GM10248 (cell line): Measurements from ENCODE around the gene SORBS2.

ENCODE experiments used
- CTCF ChIA-PET: fragments of 300-600 bp; sonication (Branson Sonifier 250); formaldehyde crosslinking; extraction: SDS; loops from one replicate; lab custom pipeline; 2021; ENCODE audit warnings: antibody characterized with exemption; lab: Yijun Ruan, JAX
- POLR2A ChIA-PET: fragments of 350-650 bp; sonication (Branson Sonifier 250); formaldehyde crosslinking; extraction: SDS; loops from one replicate; lab custom pipeline; 2020; ENCODE audit warnings: antibody characterized with exemption; lab: Yijun Ruan, JAX
- DNase-seq: peaks from one replicate; pipeline ENCODE4 v3.0.0; 2012; ENCODE audit errors: extremely low spot score
- TF ChIP-seq, protein P1 (sequence below): IDR thresholded peaks from 2 replicates; pipeline ENCODE4 v1.5.1; 2012; ENCODE audit warnings: mild to moderate bottlenecking, low read depth; ENCODE audit errors: extremely low read depth, missing control alignments, control extremely low read depth

Gene SORBS2

DNA sequence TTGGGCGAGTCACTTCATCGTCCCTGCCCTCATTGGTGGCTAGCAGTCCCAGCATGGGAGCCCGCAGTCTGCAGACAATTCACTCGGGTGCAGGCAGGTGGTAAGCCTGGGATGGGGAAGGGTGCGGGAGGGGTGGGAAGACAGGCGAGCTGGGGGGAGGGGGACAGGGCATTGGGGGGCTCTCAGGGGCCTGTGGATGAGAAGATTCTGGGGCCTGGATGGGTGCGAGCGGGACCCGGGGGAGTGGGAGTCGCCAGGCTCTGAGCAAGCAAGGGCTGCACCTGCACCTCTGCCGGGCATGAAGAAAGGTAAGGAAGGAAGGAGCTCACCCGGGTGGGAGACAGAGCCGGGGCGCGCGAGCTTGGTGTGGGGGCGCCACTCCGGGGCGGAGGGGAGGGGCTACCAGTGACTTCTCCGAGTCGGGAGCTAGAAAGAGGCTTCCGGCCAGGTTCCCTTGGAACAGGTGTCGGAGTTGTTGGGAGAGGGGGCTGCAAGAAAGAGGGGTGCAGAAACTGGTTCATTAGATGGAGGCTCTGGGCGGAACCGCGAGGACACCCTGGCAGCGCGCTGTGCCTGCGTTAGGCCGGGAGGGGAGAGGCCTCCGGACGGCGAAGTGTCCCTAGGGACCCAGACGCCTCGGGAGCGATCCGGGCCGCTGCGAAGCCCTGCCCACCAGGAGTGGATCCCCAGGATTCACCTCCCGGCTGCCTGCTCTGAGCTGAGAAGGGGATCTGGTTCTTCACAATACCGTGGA, 173.3 kb downstream of the SORBS2 start:
- no peak for DNase-seq
- ChIA-PET POLR2A (no interaction called here), CTCF (interaction anchor here (1.6 to 9.4 kb wide), 4 partner anchors 13 to 398 kb away, joined by 5 to 88 read pairs (median 23); no protein-coding TSS in a partner anchor)
- TF ChIP-seq, protein P1, sequence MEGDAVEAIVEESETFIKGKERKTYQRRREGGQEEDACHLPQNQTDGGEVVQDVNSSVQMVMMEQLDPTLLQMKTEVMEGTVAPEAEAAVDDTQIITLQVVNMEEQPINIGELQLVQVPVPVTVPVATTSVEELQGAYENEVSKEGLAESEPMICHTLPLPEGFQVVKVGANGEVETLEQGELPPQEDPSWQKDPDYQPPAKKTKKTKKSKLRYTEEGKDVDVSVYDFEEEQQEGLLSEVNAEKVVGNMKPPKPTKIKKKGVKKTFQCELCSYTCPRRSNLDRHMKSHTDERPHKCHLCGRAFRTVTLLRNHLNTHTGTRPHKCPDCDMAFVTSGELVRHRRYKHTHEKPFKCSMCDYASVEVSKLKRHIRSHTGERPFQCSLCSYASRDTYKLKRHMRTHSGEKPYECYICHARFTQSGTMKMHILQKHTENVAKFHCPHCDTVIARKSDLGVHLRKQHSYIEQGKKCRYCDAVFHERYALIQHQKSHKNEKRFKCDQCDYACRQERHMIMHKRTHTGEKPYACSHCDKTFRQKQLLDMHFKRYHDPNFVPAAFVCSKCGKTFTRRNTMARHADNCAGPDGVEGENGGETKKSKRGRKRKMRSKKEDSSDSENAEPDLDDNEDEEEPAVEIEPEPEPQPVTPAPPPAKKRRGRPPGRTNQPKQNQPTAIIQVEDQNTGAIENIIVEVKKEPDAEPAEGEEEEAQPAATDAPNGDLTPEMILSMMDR = no peak

DNA sequence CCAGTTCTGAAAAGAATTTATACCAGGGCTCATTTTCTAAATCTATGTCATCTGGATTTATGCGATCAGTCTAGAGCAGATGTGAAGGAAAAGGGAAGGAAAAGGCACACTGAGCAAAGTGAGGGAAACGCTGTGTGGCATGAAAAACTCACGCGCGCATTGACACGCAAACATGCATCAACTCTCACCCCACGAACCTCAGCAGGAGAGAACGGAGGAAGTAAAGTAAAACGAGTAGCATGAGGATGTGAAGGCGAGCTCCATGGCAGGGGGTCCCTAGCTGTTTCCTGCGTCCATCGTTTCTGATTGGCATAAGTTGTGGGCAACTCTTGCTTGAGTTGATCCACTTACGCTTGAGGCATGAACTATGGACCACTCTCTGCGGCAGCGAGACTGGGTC, 173.9 kb downstream of the SORBS2 start:
- no peak for DNase-seq
- TF ChIP-seq, protein P1 = no peak
- ChIA-PET POLR2A (no interaction called here), CTCF (interaction anchor here (9.4 kb wide), 1 partner anchor 399 kb away, joined by 88 read pairs; no protein-coding TSS in a partner anchor)

DNA sequence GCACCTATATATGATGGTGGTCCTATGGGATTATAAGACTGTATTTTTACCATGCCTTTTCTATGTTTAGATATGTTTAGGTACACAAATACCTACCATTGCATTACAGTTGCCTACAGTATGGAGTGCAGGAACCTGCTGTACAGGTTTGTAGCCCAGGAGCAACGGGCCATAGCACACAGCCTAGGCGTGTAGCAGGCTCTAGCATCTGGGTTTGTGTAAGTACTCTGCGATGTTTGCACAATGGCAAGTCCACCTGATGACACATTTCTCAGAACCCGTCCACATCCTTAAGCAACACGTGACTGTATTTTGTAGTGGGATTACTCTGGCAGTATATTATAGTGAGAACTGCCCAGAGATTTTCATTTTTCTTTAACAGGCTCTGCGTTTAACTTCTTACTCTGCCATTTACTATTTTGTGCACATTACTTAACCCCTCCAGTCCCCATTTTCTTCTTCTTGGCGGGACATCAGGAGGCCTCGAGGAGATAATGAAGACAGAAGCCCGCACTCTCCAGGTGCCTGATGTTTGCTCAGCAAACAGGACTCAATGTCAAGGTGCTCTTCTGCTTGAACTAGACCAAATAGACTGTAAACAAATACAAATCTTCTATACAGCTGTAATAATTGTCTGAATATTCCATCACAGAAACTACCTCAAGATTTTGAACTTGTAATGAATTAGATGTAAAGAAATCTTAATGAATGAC, 174.7 kb downstream of the SORBS2 start:
- POLR2A ChIA-PET = no interaction called here
- CTCF ChIA-PET = interaction anchor here (9.4 kb wide), 1 partner anchor 400 kb away, joined by 88 read pairs; no protein-coding TSS in a partner anchor
- TF ChIP-seq, protein P1 = no peak
- no peak for DNase-seq

DNA sequence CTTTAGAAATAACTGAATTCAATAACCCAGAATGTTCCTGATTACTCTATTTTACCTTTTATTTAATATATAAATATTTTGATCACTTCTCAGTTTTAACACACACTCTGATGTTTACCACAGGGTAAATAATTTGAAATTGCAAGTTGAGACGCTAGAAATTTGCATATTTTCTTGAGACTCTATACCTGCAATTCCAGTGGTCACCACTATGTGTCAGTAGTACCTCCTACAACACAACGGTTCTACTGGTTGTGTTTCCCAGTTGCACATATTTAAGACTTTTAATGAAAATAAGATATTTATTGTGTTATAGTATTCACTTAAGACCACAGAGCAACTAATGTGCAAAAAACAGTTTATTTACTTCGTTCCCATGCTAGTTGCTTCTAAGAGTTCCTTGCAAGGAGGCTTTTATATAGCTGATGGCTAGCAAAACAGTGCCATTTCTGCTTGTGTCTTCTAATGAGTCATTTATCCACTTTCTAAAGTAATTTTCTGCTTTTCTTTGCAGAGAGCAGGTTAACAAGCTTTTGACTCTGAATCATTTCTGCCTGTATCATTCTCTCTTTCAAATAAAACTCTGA, 177.8 kb downstream of the SORBS2 start:
- TF ChIP-seq, protein P1 = no peak
- CTCF ChIA-PET = interaction anchor here (2.6 kb wide), 1 partner anchor 8 kb away, joined by 7 read pairs; no protein-coding TSS in a partner anchor
- no peak for DNase-seq
- POLR2A ChIA-PET = no interaction called here

DNA sequence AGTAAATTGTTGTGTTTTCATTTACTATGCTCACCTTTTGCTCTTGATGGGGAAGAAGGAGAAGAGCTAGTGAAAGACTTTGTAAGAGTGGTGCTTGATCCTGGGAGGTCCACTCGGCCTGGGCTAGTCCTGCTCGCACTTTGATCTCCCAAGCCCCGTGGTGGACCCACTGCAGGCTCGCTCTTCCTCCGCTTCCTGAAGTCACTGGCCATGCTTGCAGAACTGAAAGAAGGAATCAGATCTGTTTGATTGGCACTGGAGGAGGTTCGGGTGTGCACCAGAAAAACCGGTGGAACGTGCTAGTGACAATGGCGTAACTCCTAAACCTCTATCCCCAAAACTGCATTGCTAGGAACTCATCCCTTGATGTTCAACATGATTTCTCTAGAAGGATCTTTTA, 185.2 kb downstream of the SORBS2 start:
- no peak for DNase-seq
- CTCF ChIA-PET = interaction anchor here (0.9 to 2.6 kb wide), 4 partner anchors 10 to 175 kb away, joined by 3 to 10 read pairs (median 4); no protein-coding TSS in a partner anchor
- POLR2A ChIA-PET = no interaction called here
- TF ChIP-seq, protein P1 = no peak

DNA sequence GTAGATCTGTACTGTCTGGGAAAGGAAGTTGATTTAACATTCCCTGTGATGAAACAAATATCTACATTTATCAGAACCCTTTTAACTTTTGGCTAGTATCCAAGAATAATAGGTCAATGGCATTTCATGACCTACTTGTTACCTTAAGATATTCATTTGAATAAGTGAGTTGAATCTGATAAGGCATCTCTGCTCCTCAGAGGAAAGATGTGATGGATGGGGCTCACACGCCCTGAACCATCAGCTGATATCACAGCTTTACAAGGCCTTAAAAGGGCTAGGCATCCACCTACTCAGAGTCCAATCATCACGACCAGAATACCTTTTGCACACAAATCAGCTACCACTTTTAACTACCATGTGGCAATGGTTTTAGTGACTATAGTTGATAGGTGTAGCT, 186.5 kb downstream of the SORBS2 start:
- DNase-seq = no peak
- ChIA-PET CTCF (interaction anchor here (0.8 to 2.6 kb wide), 5 partner anchors 10 to 412 kb away, joined by 3 to 10 read pairs (median 7); no protein-coding TSS in a partner anchor), POLR2A (no interaction called here)
- TF ChIP-seq, protein P1 = no peak
